ENCODE measurements around the gene WDR6. TPM values are rescaled to one million over a fixed set of nuclear protein-coding genes. Genes with fewer than 3 reads are reported as not detected.

The WDR6 gene
- total RNA-seq, 1 donor from 2014 or later: 79.0 TPM

- Histone ChIP-seq H3K4me3 (no peak overlapping the region), H3K27me3 (ENCODE audit: low read depth) (no peaks in the 10 kb centered on the region), H3K36me3 (peaks cover 52% of the 10 kb centered on the region), H3K9me3 (replicated peaks) (no peaks in the 10 kb centered on the region), H3K4me1 (peaks cover 55% of the 10 kb centered on the region), H3K27ac (replicated peaks) (no peak overlapping the region)
- DNase-seq: no peak
- no peak for TF ChIP-seq CTCF (IDR thresholded peaks at IDR 0.05; ENCODE audit: borderline replicate concordance)
- intact Hi-C loops (cut with micrococcal nuclease): no loop called here
These were observed 21.3 kb upstream of the WDR6 start for GRCh38 chr3:48985831-48986376.

GRCh38 chr3:48989126-48989795 is 17.9 kb upstream of the WDR6 start:
- intact Hi-C loops (cut with micrococcal nuclease): no loop called here
- no peak for DNase-seq
- Histone ChIP-seq H3K4me1 (peaks cover 47% of the 10 kb centered on the region), H3K4me3 (peak overlapping the region; percentile 81), H3K9me3 (replicated peaks) (no peaks in the 10 kb centered on the region), H3K27ac (replicated peaks) (peak overlapping the region; percentile 92), H3K27me3 (ENCODE audit: low read depth) (no peaks in the 10 kb centered on the region), H3K36me3 (peaks cover 19% of the 10 kb centered on the region)
- no peak for TF ChIP-seq CTCF (IDR thresholded peaks at IDR 0.05; ENCODE audit: borderline replicate concordance)

GRCh38 chr3:48989796-48990635 is 17.2 kb upstream of the WDR6 start, which contains the start of gene P4HTM:
Gene P4HTM (plus strand): TSS chr3:48990241. CDS start chr3:48990257, 16 bp downstream.
- Histone ChIP-seq H3K9me3 (replicated peaks) (no peaks in the 10 kb centered on the region), H3K36me3 (peaks cover 12% of the 10 kb centered on the region), H3K27ac (replicated peaks) (peak within 1 kb of the TSS; percentile 92), H3K27me3 (ENCODE audit: low read depth) (no peaks in the 10 kb centered on the region), H3K4me3 (peak within 1 kb of the TSS; percentile 81), H3K4me1 (peaks cover 47% of the 10 kb centered on the region)
- intact Hi-C loops (cut with micrococcal nuclease): no loop called here
- DNase-seq: peak; percentile 87
- TF ChIP-seq CTCF (IDR thresholded peaks at IDR 0.05; ENCODE audit: borderline replicate concordance): peak; percentile 51

GRCh38 chr3:48990636-48991469 is 16.3 kb upstream of the WDR6 start:
- Histone ChIP-seq H3K4me3 (peak overlapping the region; percentile 81), H3K36me3 (peaks cover 7% of the 10 kb centered on the region), H3K9me3 (replicated peaks) (no peaks in the 10 kb centered on the region), H3K27me3 (ENCODE audit: low read depth) (no peaks in the 10 kb centered on the region), H3K27ac (replicated peaks) (peak overlapping the region; percentile 92), H3K4me1 (peaks cover 47% of the 10 kb centered on the region)
- TF ChIP-seq CTCF (IDR thresholded peaks at IDR 0.05; ENCODE audit: borderline replicate concordance): no peak
- intact Hi-C loops (cut with micrococcal nuclease): no loop called here
- DNase-seq: no peak
